ENCODE measurements around the gene RAG2. TPM values are rescaled to one million over a fixed set of nuclear protein-coding genes. Genes with fewer than 3 reads are reported as not detected.

RAG2 gene
- total RNA-seq, 1 experiment from 2014 or later = 0.10 TPM

Other genes starting within 250 kb of the RAG2 start
- 10.9 TPM for gene TRAF6, start 88.0 kb downstream of the RAG2 start, total RNA-seq (2021; ENCODE audit: unreplicated experiment)
- gene RAG1, start 30.2 kb downstream of the RAG2 start, total RNA-seq (2021; ENCODE audit: unreplicated experiment) = 0.44 TPM
- gene IFTAP, start 3.7 kb downstream of the RAG2 start, total RNA-seq (2021; ENCODE audit: unreplicated experiment) = 18.2 TPM